H1 (cell line): Measurements from ENCODE around the gene TSPAN5.
"Not testable (repeated sequence)": the region's sequence is repeated elsewhere in the genome, so short reads cannot be mapped to it uniquely, and the experiment has no call there.

Experiments used
- CTCF ChIP-seq, 3 experiments: IDR thresholded peaks; 1 replicate in 2 of 3; 2 replicates in 1 of 3; pipeline versions ENCODE4 v1.5.1 to v1.6.1; 2011; ENCODE audit warnings: low read length in 3 of 3, mild to moderate bottlenecking in 3 of 3, inconsistent platforms in 2 of 3, low read depth in 1 of 3, moderate library complexity in 1 of 3; ENCODE audit not compliant: insufficient read depth in 1 of 3; ENCODE audit errors: control extremely low read depth in 1 of 3
- EZH2 ChIP-seq: fragments of 200-600 bp; sonication (generic); IDR thresholded peaks from 2 replicates; pipeline ENCODE4 v1.7.1; 2012; ENCODE audit warnings: low read depth, mild to moderate bottlenecking, moderate library complexity, low read length, inconsistent platforms; ENCODE audit not compliant: severe bottlenecking
- JUN ChIP-seq: IDR thresholded peaks from 2 replicates; pipeline ENCODE4 v1.6.1; 2011; ENCODE audit warnings: low read depth, mild to moderate bottlenecking, improper control_type of control experiment, low read length
- MAX ChIP-seq: IDR thresholded peaks from 2 replicates; pipeline ENCODE4 v1.6.1; 2012; ENCODE audit warnings: inconsistent platforms
- NANOG ChIP-seq: IDR thresholded peaks from 2 replicates; pipeline ENCODE4 v1.6.1; 2011; ENCODE audit warnings: low read length, low read depth, mild to moderate bottlenecking, inconsistent platforms; ENCODE audit not compliant: insufficient read depth, poor library complexity, severe bottlenecking
- SIN3A ChIP-seq, 2 experiments: IDR thresholded peaks in 1 of 2; conservative IDR thresholded peaks in 1 of 2; 2 replicates each; pipeline ENCODE4 v1.6.1; 2011 to 2012; ENCODE audit warnings: low read length in 2 of 2, improper control_type of control experiment in 1 of 2, low read depth in 1 of 2, mild to moderate bottlenecking in 1 of 2
- SP1 ChIP-seq: IDR thresholded peaks from 2 replicates; pipeline ENCODE4 v1.6.1; 2011; ENCODE audit warnings: low read depth, low read length
- SUZ12 ChIP-seq: fragments of 200-600 bp; sonication (generic); IDR thresholded peaks from 2 replicates; pipeline ENCODE4 v1.6.1; 2012; ENCODE audit warnings: mild to moderate bottlenecking, inconsistent platforms, low read length, moderate library complexity, mixed read lengths
- TAF1 ChIP-seq: IDR thresholded peaks from 2 replicates; pipeline ENCODE4 v1.6.1; 2011; ENCODE audit warnings: mild to moderate bottlenecking, low read depth, low read length

GRCh38 chr4:98457422-98457821, 201.0 kb downstream of the TSPAN5 start:
- TF ChIP-seq SUZ12; NANOG; TAF1; SP1; CTCF (IDR thresholded peaks at IDR 0.05; ENCODE audit: control extremely low read depth in 1 of 3, insufficient read depth in 1 of 3, low read depth in 1 of 3, low read length in 3 of 3); EZH2; JUN; SIN3A (conservative IDR thresholded peaks at IDR 0.05 in 1 of 2, IDR thresholded peaks at IDR 0.05 in 1 of 2; ENCODE audit: low read depth in 1 of 2, low read length in 2 of 2); MAX: not testable (repeated sequence)
